DMS 273 (cell line): ENCODE data around the gene NEUROG2.
"Not testable (repeated sequence)": the region's sequence is repeated elsewhere in the genome, so short reads cannot be mapped to it uniquely, and the experiment has no call there.

Experiments
- DNase-seq: peaks from one replicate; lab custom pipeline; 2025; ENCODE audit not compliant: unreplicated experiment; lab: John Stamatoyannopoulos, UW

The NEUROG2 gene

DNA sequence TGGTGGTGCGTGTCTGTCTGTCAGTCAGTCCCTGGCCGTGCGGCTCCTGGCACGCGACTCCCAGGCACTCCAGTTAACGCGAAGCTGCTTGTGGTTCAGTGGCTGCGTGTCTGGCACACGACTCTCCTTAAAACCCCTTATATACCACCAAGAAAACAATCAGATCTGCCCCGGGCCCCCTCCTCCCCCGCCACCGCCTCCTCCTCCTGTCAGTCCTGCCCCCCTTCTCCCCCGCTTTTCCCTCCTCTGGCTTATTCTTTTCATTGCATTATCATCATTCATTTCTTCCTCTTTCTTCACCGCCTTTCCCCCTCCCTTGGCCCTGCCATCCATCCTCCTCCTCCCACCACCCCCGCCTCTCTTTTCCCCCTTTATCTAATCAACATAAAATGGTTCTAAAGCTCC lies at the start of gene NEUROG2:
Gene NEUROG2 (minus strand): TSS at position 115 of the 405 bp plus-strand sequence. CDS start 705 bp downstream, outside the sequence.
- no peak for DNase-seq

DNA sequence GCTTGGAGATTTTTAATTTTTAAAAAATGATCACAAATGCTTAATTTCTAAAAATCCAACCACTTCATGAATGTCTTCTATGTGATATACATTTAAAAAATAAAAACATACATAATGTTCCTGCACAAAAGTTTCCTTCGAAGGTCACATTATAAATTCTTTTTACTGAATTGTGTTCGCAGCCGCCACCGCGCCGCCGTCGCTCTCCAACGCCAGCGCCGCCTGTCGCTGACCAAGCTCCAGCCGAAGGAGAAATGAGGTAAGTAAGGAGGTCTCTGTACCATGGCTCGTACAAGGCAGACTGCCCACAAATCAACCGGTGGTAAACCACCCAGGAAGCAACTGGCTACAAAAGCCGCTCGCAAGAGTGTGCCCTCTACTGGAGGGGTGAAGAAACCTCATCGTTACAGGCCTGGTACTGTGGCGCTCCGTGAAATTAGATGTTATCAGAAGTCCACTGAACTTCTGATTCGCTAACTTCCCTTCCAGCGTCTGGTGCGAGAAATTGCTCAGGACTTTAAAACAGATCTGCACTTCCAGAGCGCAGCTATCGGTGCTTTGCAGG lies 48.8 kb upstream of the NEUROG2 start:
- DNase-seq: no peak

DNA sequence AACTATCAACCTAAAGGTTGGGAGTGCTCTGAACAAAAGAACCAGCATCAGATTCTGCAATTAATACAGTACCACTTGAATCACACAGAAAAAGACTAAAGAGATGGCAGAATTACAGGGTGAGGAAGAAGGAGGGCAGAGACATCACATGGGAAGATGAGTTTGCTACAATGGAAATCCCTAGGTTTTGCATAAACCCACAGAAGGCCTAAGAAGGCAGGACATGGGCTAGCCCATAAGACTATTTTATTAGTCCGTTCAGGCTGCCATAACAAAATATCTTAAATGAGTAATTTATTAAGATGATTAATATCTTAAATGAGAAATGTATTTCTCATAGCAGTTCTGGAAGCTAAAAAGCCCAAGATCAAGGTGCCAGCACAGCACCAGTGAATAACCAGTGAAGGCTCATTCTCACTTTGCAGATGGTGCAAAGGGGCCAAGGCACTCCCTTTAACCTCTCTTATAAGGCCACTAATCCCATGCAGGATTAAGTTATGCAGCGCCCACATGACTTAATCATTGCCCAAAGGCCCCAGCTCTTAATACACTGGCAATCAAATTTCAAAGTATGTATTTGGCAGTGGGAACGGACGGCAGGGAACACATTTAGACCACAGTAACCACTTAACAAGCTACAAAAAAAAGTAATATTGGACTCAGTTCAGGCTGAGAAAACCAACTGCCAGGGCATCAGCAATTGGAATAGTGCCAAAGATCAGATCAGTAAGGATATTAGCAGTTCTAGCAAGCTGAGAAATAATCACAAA lies 47.6 kb upstream of the NEUROG2 start:
- peak; percentile 8 for DNase-seq

GRCh38 chr4:112562254-112562879 lies 46.4 kb upstream of the NEUROG2 start:
- DNase-seq: no peak

- DNase-seq: no peak
These were observed 44.1 kb upstream of the NEUROG2 start for GRCh38 chr4:112560084-112560483.

GRCh38 chr4:112559053-112559452 lies 43.1 kb upstream of the NEUROG2 start:
- DNase-seq: no peak

GRCh38 chr4:112557676-112558411 lies 41.9 kb upstream of the NEUROG2 start:
- no peak for DNase-seq

DNA sequence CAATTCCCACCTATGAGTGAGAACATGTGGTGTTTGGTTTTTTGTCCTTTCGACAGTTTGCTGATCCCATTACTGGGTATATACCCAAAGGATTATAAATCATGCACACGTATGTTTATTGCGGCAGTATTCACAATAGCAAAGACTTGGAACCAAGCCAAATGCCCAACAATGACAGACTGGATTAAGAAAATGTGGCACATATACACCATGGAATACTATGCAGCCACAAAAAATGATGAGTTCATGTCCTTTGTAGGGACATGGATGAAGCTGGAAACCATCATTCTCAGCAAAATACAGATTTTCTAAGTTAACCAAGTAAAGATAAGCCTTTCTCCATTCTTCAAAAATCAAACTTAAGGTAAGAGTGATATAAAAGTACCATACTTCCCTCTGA lies 38.3 kb upstream of the NEUROG2 start:
- not testable (repeated sequence) for DNase-seq

DNA sequence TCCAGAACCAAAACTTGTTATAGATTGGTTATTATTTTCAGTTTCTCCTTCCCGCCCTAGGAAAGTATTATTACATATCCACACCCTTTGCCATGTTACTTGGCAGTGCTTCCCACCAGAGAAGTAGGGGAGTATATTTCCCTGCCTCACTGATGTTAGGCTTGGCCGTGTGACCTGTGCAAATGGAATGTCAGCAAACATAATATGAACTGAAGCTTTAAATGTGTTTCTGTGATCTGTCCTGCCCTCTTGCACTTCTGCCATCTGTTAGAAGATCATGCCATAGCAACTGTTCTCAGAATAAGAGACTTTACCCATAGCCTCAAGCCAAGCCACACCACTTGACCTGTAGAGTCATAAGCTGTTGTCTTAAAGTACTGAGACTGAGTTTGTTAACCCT lies 36.7 kb upstream of the NEUROG2 start:
- DNase-seq: no peak

- no peak for DNase-seq
These were observed 34.7 kb upstream of the NEUROG2 start for GRCh38 chr4:112550728-112551127.

GRCh38 chr4:112546476-112546875 lies 30.5 kb upstream of the NEUROG2 start:
- no peak for DNase-seq

DNA sequence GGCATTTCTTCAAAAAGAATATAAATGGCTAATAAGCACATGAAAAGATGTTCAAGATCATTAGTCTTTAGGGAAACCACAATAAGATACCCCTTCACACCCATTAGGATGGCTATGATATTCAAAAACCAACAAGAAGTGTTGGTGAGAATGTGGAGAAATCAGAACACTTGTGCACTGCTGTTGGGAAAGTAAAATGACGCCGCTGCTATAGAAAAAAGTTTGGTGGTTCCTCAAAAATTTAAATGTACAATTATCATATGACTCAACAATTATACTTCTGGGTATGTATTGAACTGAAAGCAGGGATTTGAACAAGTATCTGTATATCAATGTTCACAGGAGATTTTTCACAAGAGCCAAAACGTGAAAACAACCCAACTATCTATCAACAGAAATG lies 29.4 kb upstream of the NEUROG2 start:
- DNase-seq: no peak

DNA sequence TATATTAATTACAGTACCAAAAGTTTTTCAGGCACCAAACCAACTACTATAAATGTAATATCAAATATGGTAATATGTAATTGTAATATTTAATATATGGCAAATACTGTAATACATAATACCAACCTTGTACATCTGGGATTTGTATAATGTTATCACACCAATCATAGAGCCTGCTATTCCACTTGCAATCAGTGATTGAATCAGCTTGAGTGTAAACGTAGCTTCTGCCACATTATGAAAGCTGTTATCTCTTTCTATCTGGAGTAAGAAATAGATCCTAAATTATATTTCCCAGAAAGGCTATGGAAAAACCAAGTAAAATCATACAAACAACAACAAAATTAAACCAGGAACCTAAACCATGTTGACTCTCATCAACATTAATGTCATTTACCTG lies 24.7 kb upstream of the NEUROG2 start:
- no peak for DNase-seq

DNA sequence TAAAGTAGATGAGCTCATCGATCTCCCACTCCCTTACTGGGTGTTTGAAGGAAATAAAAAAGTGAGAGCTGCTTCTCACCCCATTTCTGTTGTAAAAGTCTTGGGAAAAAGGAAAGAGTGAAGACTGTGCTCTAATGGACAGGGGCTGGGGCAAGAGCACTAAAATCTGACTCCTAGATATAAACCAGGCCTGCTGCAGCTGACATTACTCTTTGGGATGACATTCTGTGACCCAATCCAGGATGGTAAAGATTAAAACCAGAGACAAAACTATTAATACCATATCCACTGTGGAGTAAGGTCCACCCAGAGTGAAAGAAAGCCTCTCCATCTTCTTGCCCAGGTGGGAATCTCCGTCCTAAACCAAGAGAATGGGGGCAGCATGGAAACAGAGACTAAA lies 20.1 kb upstream of the NEUROG2 start:
- DNase-seq: no peak

DNA sequence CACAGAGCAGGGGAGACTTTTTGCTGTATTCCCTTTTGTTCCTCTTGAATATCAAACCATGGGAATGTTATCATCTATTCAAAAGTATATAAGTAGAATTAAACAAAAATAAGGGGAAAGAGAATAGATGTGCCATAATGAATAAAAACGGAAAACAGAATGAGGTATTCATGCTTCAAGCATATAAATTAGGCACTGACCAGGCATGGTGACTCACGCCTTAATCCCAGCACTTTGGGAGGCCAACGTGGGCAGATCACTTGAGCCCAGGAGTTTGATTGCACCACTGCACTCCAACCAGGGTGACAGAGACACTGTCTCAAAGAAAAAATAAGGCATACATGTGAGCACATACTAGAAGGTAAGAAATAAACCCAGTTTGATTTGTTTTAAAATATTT lies 16.3 kb upstream of the NEUROG2 start:
- no peak for DNase-seq

DNA sequence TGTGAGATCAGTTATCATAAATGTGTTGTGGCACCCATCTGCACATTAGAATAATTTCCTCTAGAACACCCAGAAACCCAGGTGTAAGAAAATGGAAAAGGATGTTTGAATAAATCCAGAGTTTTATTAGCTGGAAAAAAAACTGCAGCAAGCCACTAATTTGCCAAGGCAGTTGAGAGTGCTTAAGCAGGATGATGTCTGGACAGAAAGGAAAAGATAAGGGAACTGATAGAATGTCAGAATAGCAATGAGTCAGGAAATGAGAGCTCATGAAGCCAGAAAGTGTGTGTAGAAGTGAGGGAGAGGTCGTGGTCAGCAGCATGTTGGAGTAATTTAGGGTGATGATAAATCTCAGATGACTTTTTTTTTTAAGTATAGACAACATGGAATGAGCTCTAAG lies 15.2 kb upstream of the NEUROG2 start:
- no peak for DNase-seq

DNA sequence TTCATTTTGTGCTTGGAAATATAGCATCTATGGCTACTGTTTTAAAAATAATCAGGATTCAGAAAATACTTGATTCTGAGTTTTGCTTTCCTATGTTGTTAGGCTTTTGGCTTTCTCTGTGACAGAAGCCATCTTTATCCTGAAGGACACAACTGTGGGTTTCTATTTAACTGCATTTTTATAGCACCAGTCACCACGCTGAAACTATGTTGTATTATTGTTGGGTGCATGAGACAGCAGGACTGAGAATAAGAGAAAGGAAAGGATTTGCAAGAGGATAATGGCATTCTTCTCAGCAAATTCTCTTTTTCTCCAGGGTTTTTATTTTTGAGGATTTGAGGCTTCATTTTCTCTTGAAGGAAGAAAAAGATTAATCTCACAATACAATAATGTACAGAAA lies 10.1 kb upstream of the NEUROG2 start:
- no peak for DNase-seq

GRCh38 chr4:112523764-112524505 lies 8.0 kb upstream of the NEUROG2 start:
- no peak for DNase-seq

GRCh38 chr4:112523008-112523721 lies 7.2 kb upstream of the NEUROG2 start:
- no peak for DNase-seq

DNA sequence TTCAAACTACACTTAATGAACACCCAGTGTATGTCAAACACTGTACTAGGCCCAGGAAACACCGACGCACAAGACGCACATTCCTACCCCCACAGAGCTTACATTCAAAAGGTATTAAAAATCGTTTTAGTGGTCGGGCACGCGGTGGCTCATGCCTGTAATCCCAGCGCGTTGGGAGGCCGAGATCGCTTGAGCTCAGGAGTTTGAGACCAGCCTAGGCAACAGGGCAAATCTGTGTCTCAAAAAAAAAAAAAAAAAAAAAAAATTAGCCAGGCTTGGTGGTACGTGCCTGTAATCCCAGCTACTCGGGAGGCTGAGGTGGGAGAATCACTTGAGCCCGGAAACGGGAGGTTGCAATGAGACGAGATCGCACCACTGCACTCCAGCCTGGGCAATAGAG lies 6.5 kb upstream of the NEUROG2 start:
- not testable (repeated sequence) for DNase-seq
